ENCODE measurements around the gene ACAN.

ACAN gene

DNA sequence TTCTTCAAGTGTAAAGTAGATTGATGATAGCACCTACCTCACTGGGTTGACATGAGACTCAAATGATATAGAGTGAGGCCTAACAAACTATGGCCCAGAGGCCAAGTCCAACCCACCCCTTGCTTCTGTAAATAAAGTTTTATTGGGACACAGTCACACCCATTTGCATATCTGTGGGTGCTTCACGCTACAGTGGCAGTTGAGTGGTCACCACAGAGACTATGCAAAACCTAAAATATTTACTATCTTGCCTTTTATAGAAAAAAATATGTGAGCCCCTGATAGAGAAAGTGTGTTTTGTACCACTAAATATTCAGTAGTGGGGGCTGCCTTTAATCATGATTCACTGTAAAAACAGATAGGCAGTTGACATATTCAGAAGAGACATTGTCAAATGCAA lies 38.0 kb downstream of the ACAN start:
- no peak for DNase-seq (ENCODE audit: low read depth in 2 of 3, low spot score in 1 of 3)

DNA sequence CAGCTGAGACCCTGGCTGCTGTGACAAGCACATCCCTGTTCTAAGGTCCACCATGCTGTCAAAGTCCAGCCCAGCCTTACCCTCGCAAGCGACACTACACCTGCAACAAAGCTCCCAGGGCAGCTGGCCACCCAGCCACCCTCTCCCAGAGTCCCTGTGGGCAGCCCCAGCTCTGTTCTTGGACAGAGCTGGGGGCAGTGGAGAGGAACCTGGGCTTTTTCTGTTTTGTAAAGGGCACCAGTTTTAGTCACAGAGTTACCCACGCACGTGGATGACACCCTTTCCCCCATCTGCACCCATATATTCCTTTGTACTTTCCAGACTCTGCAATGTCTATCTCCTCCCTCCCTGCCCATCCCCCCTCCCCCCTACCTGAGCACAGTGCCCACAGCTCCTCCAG lies 38.9 kb downstream of the ACAN start:
- DNase-seq (ENCODE audit: low read depth in 2 of 3, low spot score in 1 of 3), result no peak

DNA sequence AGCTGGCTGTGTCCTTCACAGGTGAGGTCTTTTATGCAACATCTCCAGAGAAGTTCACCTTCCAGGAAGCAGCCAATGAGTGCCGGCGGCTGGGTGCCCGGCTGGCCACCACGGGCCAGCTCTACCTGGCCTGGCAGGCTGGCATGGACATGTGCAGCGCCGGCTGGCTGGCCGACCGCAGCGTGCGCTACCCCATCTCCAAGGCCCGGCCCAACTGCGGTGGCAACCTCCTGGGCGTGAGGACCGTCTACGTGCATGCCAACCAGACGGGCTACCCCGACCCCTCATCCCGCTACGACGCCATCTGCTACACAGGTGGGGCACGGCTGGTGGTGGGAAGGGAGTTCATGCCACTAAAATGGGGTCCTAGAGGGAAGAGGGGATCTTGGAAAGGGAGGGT lies 40.1 kb downstream of the ACAN start:
- DNase-seq (ENCODE audit: low read depth in 2 of 3, low spot score in 1 of 3), result no peak

DNA sequence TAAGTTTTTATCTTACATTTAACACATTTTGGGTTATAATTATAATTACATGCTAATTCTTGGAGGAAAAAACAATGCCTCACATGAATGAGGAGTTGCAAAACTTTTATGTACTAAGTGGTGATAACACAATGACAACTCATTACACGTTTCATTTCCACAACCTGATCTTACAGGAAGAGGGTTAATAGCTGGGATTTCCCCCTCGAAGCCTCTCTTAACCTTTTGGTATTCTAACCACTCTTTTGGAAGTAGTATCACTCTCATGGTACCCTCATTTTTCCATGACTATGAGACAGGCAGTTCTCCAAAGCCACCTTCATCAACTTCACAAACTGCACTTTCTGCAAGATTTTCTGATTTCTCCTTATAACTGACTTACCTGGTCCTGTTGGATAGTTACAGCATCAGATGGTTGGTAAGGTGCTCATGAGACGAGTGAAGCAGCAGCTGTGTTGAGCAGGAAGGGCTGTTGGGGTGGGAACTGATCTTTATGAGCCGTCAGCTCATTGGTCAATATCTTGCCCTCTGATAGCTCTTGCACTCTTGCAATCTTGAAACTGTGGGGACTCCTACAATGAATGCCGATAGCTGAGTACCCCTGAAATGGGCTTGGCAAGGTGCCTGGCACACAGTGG lies 41.6 kb downstream of the ACAN start:
- no peak for DNase-seq (ENCODE audit: low read depth in 2 of 3, low spot score in 1 of 3)

DNA sequence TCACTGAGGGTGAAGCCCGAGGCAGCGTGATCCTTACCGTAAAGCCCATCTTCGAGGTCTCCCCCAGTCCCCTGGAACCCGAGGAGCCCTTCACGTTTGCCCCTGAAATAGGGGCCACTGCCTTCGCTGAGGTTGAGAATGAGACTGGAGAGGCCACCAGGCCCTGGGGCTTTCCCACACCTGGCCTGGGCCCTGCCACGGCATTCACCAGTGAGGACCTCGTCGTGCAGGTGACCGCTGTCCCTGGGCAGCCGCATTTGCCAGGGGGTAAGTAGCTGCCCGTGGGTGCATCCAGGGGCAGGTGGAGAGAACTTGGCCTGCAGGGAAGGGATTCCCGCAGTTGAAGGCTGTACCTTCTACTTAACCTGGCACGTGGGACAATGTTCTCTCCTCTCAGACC lies 42.4 kb downstream of the ACAN start:
- DNase-seq (ENCODE audit: low read depth in 2 of 3, low spot score in 1 of 3), result no peak

DNA sequence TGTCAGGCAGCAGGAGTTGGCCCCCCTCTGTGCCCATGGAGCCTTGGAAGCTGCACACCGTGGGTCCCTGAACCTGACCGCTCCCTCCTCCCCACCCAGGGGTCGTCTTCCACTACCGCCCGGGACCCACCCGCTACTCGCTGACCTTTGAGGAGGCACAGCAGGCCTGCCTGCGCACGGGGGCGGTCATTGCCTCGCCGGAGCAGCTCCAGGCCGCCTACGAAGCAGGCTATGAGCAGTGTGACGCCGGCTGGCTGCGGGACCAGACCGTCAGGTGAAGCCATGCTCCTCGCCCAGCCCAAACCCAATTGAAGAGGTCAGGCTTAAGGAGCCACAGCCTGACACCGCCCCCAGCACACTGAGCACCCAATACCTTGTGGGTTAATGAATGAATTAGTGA lies 43.9 kb downstream of the ACAN start:
- DNase-seq (ENCODE audit: low read depth in 2 of 3, low spot score in 1 of 3), result no peak

DNA sequence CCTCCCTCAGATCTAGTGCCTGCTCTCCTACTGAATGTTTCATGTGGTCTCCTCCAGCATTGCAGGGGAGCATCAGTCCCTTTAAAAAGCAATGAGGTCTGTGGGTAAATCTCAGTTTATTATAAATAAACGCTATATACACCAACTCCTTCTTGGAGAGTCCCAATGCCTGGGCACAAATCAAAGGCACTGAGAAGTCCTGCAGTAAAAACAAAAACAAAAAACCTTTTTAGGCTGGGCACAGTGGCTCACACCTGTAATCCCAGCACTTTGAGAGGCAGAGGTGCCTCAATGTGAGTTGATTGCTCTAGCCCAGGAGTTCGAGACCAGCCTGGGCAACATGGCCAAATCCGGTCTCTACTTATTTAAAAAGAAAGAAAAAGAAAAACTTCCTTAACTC lies 45.0 kb downstream of the ACAN start:
- DNase-seq (ENCODE audit: low read depth in 2 of 3, low spot score in 1 of 3), result no peak

- DNase-seq (ENCODE audit: low read depth in 2 of 3, low spot score in 1 of 3), result no peak
These were observed 46.3 kb downstream of the ACAN start for GRCh38 chr15:88849376-88850072.

DNA sequence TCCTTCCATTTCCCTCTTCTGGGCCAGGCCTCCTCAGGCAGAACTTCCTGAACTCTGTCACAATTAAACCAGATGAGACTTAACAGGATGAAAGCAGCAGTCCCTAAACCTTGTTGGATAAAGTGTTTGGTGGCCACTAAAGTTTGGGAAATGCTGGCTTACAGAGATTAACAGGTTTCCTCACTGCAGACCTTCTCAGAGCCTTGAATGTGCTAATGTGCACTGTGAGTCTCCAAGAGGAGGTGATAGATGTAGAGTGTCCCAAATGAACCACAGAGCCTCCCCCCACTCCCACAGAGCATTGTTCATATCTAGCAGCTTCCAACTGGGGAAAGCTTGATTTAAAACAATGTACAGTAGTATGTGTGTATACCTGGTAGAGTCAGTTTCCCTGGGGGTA lies 49.2 kb downstream of the ACAN start:
- DNase-seq (ENCODE audit: low read depth in 2 of 3, low spot score in 1 of 3), result no peak

- no peak for DNase-seq (ENCODE audit: low read depth in 2 of 3, low spot score in 1 of 3)
These were observed 55.7 kb downstream of the ACAN start for GRCh38 chr15:88858934-88859333.

- no peak for DNase-seq (ENCODE audit: low read depth in 2 of 3, low spot score in 1 of 3)
These were observed 56.3 kb downstream of the ACAN start for GRCh38 chr15:88859550-88859949.

DNA sequence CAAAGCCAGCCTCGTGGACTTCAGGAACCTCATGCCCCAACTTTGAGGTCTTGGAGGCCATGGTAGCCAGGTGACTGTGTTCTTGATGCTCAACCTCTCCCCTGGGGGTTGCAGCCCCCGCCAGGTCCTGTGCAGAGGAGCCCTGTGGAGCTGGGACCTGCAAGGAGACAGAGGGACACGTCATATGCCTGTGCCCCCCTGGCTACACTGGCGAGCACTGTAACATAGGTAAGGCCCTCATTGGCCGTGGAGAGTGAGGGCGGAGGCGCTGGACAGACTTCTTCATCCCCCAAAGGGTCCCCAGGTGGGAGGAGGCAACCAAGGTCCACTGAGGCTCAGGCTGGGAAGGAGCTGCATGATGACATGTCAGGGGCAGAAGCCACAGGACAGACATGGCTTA lies 57.0 kb downstream of the ACAN start:
- no peak for DNase-seq (ENCODE audit: low read depth in 2 of 3, low spot score in 1 of 3)

- DNase-seq (ENCODE audit: low read depth in 2 of 3, low spot score in 1 of 3), result no peak
These were observed 60.2 kb downstream of the ACAN start for GRCh38 chr15:88863412-88863811.

GRCh38 chr15:88864861-88865497 lies 61.7 kb downstream of the ACAN start:
- no peak for DNase-seq (ENCODE audit: low read depth in 2 of 3, low spot score in 1 of 3)

GRCh38 chr15:88865498-88866099 lies 62.4 kb downstream of the ACAN start:
- no peak for DNase-seq (ENCODE audit: low read depth in 2 of 3, low spot score in 1 of 3)

DNA sequence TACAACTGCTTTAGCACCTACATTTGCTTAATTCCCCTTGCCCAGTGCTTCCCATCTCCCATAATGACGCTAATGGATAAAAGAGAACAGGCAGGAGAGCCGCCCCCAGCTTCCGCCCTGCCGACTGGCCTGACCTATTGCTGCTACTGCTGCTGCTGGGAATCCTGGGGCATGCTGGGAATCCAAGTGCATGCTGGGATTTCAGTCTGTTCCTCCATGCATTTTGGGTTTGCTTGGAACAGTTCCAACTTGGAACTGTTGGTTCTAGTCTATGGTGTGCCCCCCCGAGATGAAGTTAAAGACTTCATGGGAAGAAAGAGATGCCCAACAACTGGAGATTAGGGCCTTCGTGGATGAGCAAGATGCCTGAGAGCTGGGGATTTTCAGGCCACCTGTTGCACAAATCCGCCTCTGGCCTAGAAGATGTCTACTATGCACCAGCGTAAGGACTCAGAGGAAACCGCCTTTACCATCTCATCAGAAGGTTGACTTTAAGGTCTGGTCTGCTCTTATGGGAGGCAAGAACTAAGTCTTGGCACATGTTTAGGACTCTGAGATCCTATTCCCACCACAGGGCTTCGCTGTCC lies 63.2 kb downstream of the ACAN start:
- no peak for DNase-seq (ENCODE audit: low read depth in 2 of 3, low spot score in 1 of 3)

- no peak for DNase-seq (ENCODE audit: low read depth in 2 of 3, low spot score in 1 of 3)
These were observed 68.1 kb downstream of the ACAN start for GRCh38 chr15:88871313-88871712.

DNA sequence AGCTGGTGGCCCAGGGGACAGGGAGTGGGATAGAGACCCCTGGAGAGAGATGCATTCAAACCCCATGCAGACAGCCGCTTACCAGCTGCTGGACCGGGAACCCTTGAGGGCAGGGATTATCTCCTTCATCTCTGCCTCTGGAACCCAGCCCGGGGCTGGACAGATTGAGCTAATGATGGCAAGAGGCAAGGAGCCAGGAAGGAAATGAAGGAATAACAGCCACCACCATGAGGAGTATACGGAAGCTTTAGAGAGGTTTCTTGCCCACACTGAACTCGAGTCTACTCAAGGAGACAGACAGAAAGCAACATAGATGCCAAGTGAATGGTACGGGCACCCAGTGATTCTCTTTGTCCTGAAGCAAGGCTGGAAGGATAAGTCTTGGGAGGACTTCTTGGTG lies 68.9 kb downstream of the ACAN start:
- no peak for DNase-seq (ENCODE audit: low read depth in 2 of 3, low spot score in 1 of 3)

- no peak for DNase-seq (ENCODE audit: low read depth in 2 of 3, low spot score in 1 of 3)
These were observed 69.5 kb downstream of the ACAN start for GRCh38 chr15:88872706-88873105.

- no peak for DNase-seq (ENCODE audit: low read depth in 2 of 3, low spot score in 1 of 3)
These were observed 70.5 kb downstream of the ACAN start for GRCh38 chr15:88873786-88874185.

DNA sequence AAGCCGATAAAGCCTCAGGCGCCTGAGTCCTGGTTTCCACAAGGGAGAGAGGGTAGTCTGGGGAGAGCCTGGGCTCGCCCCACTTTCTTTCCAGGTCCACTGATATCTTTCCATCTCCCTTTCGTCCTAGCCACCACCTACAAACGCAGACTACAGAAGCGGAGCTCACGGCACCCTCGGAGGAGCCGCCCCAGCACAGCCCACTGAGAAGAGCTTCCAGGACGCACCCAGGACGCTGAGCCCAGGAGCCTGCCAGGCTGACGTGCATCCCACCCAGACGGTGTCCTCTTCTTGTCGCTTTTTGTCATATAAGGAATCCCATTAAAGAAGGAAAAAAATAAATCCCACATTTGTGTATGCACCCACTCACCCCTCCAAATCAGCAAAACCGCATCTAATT lies 71.0 kb downstream of the ACAN start:
- DNase-seq (ENCODE audit: low read depth in 2 of 3, low spot score in 1 of 3), result no peak

DNA sequence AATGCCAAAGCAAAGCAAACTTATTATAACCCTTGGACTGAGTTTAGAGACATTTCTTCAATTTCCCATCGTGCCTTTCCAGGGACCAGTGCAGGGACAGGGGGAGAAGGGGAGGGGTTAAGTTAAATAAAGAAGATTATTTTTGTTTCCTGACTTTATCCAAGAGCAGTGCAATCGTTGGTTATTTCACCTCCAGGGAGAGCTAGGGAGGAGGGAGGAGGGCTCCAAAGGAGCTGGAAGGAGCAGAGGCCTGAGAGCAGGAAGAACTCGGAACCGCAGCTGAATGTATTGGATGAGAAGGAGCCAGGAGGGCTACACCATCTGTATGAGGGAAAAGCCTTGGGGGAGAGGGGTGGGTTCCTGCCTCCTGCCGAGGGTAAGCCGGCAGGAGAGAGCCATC lies 71.4 kb downstream of the ACAN start:
- DNase-seq (ENCODE audit: low read depth in 2 of 3, low spot score in 1 of 3), result no peak
